ENCODE data around the gene SLC16A12.
"Not testable (repeated sequence)": the region's sequence is repeated elsewhere in the genome, so short reads cannot be mapped to it uniquely, and the experiment has no call there.

DNA sequence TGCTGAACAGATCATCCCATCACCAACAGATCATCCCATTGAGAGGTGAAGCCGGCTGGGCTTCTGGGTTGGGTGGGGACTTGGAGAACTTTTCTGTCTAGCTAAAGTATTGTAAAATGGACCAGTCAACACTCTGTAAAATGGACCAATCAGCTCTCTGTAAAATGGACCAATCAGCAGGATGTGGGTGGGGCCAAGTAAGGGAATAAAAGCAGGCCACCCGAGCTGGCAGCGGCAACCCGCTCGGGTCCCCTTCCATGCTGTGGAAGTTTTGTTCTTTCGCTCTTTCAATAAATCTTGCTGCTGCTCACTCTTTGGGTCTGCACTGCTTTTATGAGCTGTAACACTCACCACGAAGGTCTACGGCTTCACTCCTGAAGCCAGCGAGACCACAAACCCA lies 129.2 kb downstream of the SLC16A12 start:
- TF ChIP-seq, protein P1, sequence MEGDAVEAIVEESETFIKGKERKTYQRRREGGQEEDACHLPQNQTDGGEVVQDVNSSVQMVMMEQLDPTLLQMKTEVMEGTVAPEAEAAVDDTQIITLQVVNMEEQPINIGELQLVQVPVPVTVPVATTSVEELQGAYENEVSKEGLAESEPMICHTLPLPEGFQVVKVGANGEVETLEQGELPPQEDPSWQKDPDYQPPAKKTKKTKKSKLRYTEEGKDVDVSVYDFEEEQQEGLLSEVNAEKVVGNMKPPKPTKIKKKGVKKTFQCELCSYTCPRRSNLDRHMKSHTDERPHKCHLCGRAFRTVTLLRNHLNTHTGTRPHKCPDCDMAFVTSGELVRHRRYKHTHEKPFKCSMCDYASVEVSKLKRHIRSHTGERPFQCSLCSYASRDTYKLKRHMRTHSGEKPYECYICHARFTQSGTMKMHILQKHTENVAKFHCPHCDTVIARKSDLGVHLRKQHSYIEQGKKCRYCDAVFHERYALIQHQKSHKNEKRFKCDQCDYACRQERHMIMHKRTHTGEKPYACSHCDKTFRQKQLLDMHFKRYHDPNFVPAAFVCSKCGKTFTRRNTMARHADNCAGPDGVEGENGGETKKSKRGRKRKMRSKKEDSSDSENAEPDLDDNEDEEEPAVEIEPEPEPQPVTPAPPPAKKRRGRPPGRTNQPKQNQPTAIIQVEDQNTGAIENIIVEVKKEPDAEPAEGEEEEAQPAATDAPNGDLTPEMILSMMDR (IDR thresholded peaks at IDR 0.05), result not testable (repeated sequence)
- TF ChIP-seq POLR2A (IDR thresholded peaks at IDR 0.05), result not testable (repeated sequence)
